HG02623 (cell line): ENCODE results near the gene TOMM40.
"Not testable (repeated sequence)": the region's sequence is repeated elsewhere in the genome, so short reads cannot be mapped to it uniquely, and the experiment has no call there.

Experiments
- ATAC-seq: cut with Tn5 transposase; IDR thresholded peaks from one replicate; pipeline ENCODE4 v1.9.1; 2021; ENCODE audit warnings: moderate library complexity; ENCODE audit not compliant: unreplicated experiment

Gene TOMM40

GRCh38 chr19:44925114-44925891 is 34.2 kb downstream of the TOMM40 start:
- ATAC-seq, result no peak

DNA sequence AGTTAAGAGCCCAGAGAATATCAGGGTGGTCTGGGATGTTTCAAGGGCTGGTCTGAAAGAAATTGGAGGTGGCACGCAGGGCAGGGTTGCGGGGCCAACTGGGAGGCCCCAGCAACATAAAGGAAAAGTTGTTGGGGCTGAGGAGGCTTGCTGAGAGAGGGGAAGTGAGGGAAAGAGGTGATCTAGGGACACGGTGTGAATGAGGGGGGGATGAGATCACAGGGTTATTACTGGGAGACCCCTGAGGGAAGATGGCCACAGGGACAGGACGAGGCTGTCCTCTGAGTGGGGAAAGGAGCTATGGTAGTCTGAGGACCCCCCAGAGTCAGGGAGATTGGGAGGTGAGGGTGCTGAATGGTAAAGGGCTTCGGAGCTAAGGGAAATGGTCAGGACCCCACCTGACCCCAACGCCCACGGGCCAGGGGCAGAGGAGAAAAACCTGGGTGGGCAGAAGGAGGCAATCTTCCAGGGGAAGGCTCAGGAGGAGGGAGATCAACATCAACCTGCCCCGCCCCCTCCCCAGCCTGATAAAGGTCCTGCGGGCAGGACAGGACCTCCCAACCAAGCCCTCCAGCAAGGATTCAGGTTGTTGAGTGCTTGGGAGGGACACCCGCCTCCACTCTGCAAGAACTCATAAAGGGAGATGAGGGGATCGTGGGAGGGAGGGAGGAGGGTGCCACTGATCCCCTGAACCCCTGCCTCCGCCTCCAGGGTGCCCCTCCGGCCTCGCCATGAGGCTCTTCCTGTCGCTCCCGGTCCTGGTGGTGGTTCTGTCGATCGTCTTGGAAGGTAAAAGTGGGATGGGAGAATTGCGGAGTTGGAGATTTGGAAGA is 35.4 kb downstream of the TOMM40 start:
- ATAC-seq, result not testable (repeated sequence)

DNA sequence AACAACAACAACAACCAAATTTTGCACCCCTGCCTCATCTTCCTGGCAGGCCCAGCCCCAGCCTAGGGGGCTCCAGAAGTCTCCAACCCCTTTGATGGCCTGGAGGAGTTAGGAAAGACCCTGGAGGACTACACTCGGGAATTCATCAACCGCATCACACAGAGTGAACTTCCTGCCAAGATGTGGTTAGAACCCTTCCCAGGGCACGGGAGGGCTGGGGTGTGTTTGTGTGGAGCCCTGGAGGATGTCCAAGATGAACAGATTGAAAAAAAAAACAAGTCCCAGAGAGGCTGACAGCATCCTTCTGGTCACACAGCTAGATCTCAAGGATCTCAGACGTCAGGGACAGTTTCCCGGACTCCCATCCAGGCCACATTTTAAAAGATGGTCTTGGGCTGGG is 36.7 kb downstream of the TOMM40 start:
- no peak for ATAC-seq

DNA sequence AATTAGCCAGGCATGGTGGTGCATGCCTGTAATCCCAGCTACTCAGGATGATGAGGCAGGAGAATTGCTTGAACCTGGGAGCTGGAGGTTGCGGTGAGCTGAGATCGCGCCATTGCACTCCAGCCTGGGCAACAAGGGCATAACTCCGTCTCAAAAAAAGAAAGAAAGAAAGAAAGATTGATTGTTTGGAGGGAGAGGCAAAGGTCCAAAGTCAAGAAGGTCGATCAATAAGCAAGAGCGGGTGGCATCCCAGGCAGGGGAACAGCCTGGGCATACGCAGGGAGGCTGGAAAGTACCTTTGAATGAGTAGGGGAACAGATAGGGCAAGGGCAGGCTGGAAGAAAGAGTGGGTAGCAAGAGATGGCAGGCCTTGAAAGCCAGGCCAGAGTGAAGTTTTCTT is 39.0 kb downstream of the TOMM40 start:
- no peak for ATAC-seq

GRCh38 chr19:44931541-44931940 is 40.5 kb downstream of the TOMM40 start:
- no peak for ATAC-seq

GRCh38 chr19:44939668-44940067 is 48.6 kb downstream of the TOMM40 start:
- no peak for ATAC-seq

GRCh38 chr19:44942067-44942571 is 51.1 kb downstream of the TOMM40 start, which contains the start of gene APOC4:
TSS of gene APOC4 (plus strand) at chr19:44942237. CDS start at chr19:44942278, 41 bp downstream.
- ATAC-seq, result no peak

DNA sequence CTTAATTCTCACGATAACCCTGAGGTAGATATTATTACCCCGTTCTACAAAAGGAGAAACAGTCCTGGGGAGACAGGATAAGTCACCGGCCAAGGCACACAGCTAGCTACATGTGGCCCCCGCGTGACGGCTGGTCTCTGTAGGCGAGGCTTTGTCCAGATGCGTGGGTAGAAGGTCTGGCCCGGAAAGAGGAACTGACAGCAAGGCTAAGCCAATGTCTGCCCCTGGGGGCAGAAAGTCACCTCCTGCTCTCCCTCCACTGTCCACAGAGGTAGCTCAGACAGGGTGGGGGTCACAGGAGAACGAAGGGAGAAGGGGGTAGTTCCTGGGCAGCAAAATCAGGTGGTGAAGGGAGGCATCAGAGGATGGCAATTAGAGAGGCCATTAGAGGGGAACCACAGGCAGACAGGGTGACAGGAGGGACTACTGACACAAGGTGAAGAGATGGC is 52.8 kb downstream of the TOMM40 start:
- no peak for ATAC-seq

GRCh38 chr19:44947041-44947581 is 56.1 kb downstream of the TOMM40 start:
- no peak for ATAC-seq

DNA sequence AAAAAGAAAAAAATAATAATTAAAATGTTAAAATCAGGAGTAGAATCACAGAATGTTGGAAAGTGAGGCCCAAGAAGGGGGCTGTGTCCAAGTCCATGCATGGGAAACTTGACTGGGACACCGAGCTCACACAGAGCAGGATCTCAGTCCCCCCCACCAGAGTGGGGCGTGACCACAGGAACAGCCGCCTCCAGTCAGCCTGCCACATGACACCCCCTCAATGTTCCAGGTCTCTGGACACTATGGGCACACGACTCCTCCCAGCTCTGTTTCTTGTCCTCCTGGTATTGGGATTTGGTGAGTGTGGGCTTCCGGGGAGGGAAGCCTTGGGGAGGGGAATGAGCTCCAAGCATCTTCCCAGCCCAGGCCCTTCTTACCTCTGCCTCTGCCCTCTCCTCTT is 57.2 kb downstream of the TOMM40 start:
- ATAC-seq, result no peak

DNA sequence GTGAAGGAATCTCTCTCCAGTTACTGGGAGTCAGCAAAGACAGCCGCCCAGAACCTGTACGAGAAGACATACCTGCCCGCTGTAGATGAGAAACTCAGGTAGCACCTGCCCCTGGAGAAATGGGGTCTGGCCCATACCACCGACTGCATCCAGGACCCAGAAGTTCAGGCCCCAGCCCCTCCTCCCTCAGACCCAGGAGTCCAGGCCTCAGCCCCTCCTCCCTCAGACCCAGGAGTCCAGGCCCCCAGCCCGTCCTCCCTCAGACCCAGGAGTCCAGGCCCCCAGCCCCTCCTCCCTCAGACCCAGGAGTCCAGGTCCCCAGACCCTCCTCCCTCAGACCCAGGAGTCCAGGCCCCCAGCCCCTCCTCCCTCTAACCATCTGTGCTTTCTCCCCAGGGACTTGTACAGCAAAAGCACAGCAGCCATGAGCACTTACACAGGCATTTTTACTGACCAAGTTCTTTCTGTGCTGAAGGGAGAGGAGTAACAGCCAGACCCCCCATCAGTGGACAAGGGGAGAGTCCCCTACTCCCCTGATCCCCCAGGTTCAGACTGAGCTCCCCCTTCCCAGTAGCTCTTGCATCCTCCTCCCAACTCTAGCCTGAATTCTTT is 57.8 kb downstream of the TOMM40 start:
- no peak for ATAC-seq

- no peak for ATAC-seq
Observed at GRCh38 chr19:44949550-44949949, 58.5 kb downstream of the TOMM40 start.

GRCh38 chr19:44951179-44952159 is 60.4 kb downstream of the TOMM40 start:
- ATAC-seq, result no peak
